HL-60/S4 (cell line): ENCODE data around the gene XPO6.

ENCODE experiments used
- in situ Hi-C: fragments of 300-500 bp; cut with MboI; formaldehyde crosslinking; loops from 2 replicates; pipeline ENCODE4 v1.14.3; 2022; ENCODE audit warnings: low sequenced_read_pairs

Gene XPO6

GRCh38 chr16:28096983-28097899, 114.5 kb downstream of the XPO6 start:
- in situ Hi-C loops = no loop called here

GRCh38 chr16:28093385-28093725, 118.4 kb downstream of the XPO6 start:
- in situ Hi-C loops = no loop called here

- in situ Hi-C loops = no loop called here
These were observed 118.9 kb downstream of the XPO6 start for GRCh38 chr16:28092721-28093384.

- in situ Hi-C loops = no loop called here
These were observed 120.1 kb downstream of the XPO6 start for GRCh38 chr16:28091656-28092055.

- in situ Hi-C loops = no loop called here
These were observed 121.0 kb downstream of the XPO6 start for GRCh38 chr16:28090646-28091377.

- in situ Hi-C loops = no loop called here
These were observed 121.8 kb downstream of the XPO6 start for GRCh38 chr16:28089992-28090365.

GRCh38 chr16:28089205-28089991, 122.4 kb downstream of the XPO6 start:
- in situ Hi-C loops = no loop called here

- in situ Hi-C loops = no loop called here
These were observed 124.0 kb downstream of the XPO6 start for GRCh38 chr16:28087675-28088300.

- in situ Hi-C loops = no loop called here
These were observed 124.6 kb downstream of the XPO6 start for GRCh38 chr16:28087140-28087660.

- in situ Hi-C loops = no loop called here
These were observed 125.3 kb downstream of the XPO6 start for GRCh38 chr16:28086186-28087139.

GRCh38 chr16:28085389-28086171, 126.2 kb downstream of the XPO6 start:
- in situ Hi-C loops = no loop called here

- in situ Hi-C loops = no loop called here
These were observed 127.6 kb downstream of the XPO6 start for GRCh38 chr16:28084209-28084608.

GRCh38 chr16:28082624-28083023, 129.1 kb downstream of the XPO6 start:
- in situ Hi-C loops = no loop called here

GRCh38 chr16:28081391-28081968, 130.3 kb downstream of the XPO6 start:
- in situ Hi-C loops = no loop called here

- in situ Hi-C loops = no loop called here
These were observed 133.5 kb downstream of the XPO6 start for GRCh38 chr16:28078261-28078660.

GRCh38 chr16:28073836-28074235, 137.9 kb downstream of the XPO6 start:
- in situ Hi-C loops = no loop called here

- in situ Hi-C loops = no loop called here
These were observed 139.7 kb downstream of the XPO6 start for GRCh38 chr16:28072087-28072486.
